Natural killer cell (primary cell): ENCODE measurements around the gene ZNF648. TPM values are rescaled to one million over a fixed set of nuclear protein-coding genes. Genes with fewer than 3 reads are reported as not detected.

Experiments
- ATAC-seq, 3 donors: fragments of 150-1000 bp in 2 of 3; fragments of 200-7000 bp in 1 of 3; cut with Tn5 transposase; 1 replicate in 1 of 3; 2 replicates in 2 of 3; pipeline ENCODE4 v1.10.0; 2021; ENCODE audit warnings: mild to moderate bottlenecking in 2 of 3, moderate library complexity in 2 of 3
- DNase-seq, 2 donors: peaks; one replicate each; pipeline versions ENCODE4 v3.0.0 to v3.0.0-alpha.2; 2013 to 2021; ENCODE audit warnings: mixed read lengths in 1 of 2
- H3K27ac ChIP-seq: one replicate; pipeline ENCODE4 v1.5.1; 2013; ENCODE audit warnings: mild to moderate bottlenecking, low read length
- H3K27me3 ChIP-seq: one replicate; pipeline ENCODE4 v1.6.1; 2013; ENCODE audit warnings: low read length; ENCODE audit not compliant: control insufficient read depth, insufficient read depth
- H3K36me3 ChIP-seq: one replicate; pipeline ENCODE4 v1.6.1; 2013; ENCODE audit warnings: low read length; ENCODE audit not compliant: control insufficient read depth, insufficient read depth
- H3K4me1 ChIP-seq: one replicate; pipeline ENCODE4 v1.6.1; 2013; ENCODE audit warnings: low read length; ENCODE audit not compliant: control insufficient read depth, insufficient read depth
- H3K4me3 ChIP-seq: one replicate; pipeline ENCODE4 v1.5.1; 2013; ENCODE audit warnings: low read length
- H3K9me3 ChIP-seq: one replicate; pipeline ENCODE4 v1.6.1; 2013; ENCODE audit warnings: low read length; ENCODE audit not compliant: control insufficient read depth, insufficient read depth
- H3K27ac Mint-ChIP-seq, 2 donors: one replicate each; pipeline ENCODE4 v1.8.0; 2022; ENCODE audit warnings: mild to moderate bottlenecking in 2 of 2, mixed read lengths in 2 of 2, moderate library complexity in 1 of 2
- H3K27me3 Mint-ChIP-seq, 2 donors: one replicate each; pipeline ENCODE4 v1.8.0; 2022; ENCODE audit warnings: low read depth in 2 of 2, mixed read lengths in 2 of 2
- H3K36me3 Mint-ChIP-seq: one replicate; pipeline ENCODE4 v1.8.0; 2022; ENCODE audit warnings: mixed read lengths
- H3K4me1 Mint-ChIP-seq, 2 donors: one replicate each; pipeline ENCODE4 v1.8.0; 2022; ENCODE audit warnings: mixed read lengths in 2 of 2
- H3K4me3 Mint-ChIP-seq: one replicate; pipeline ENCODE4 v1.8.0; 2022; ENCODE audit warnings: mild to moderate bottlenecking, moderate library complexity, mixed read lengths
- H3K9me3 Mint-ChIP-seq, 2 donors: one replicate each; pipeline ENCODE4 v1.8.0; 2022; ENCODE audit warnings: mixed read lengths in 2 of 2
- CTCF ChIP-seq: fragments of 200-600 bp; IDR thresholded peaks from one replicate; pipeline ENCODE4 v1.8.0; 2022; ENCODE audit warnings: antibody characterized with exemption
- WGBS: methylation state at CpG from one replicate; pipeline ENCODE4 v1.1.7; 2013; ENCODE audit warnings: missing lambda C conversion rate; ENCODE audit not compliant: insufficient coverage; 5-methylcytosine and 5-hydroxymethylcytosine counted together
- intact Hi-C: fragments of 100-400 bp; cut with micrococcal nuclease; formaldehyde crosslinking; loops from one replicate; pipeline ENCODE4 v1.14.2; 2022
- total RNA-seq, 4 donors: library from RNA; stranded (reverse); fragments of 120-200 nt in 1 of 4; gene quantifications; one replicate each; pipeline versions ENCODE4 v1.2.3 to v1.2.4, GENCODE V29; 2013 to 2022

Gene ZNF648
- total RNA-seq, 3 donors from 2014 or later (not counting 1 experiment from before 2014, with no cell fraction given): not detected

GRCh38 chr1:182066934-182067333, 5.4 kb upstream of the ZNF648 start:
- H3K27ac Mint-ChIP-seq: no peak overlapping the region
- H3K4me1 ChIP-seq: no peaks in the 10 kb centered on the region
- intact Hi-C loops: no loop called here
- H3K27me3 Mint-ChIP-seq: peaks cover 15 to 45% of the 10 kb centered on the region in 2 donors
- no peak overlapping the region for H3K27ac ChIP-seq
- peaks cover 0 to 7% of the 10 kb centered on the region in 2 donors for H3K4me1 Mint-ChIP-seq
- no peak for ATAC-seq
- 85% methylated on average over 4 of the region's 4 CpGs for WGBS
- no peaks in the 10 kb centered on the region for H3K36me3 Mint-ChIP-seq
- peaks cover 2% of the 10 kb centered on the region for H3K27me3 ChIP-seq
- no peaks in the 10 kb centered on the region for H3K9me3 Mint-ChIP-seq
- H3K36me3 ChIP-seq: no peaks in the 10 kb centered on the region
- no peak for DNase-seq
- H3K9me3 ChIP-seq: no peaks in the 10 kb centered on the region
- no peak for TF ChIP-seq CTCF
- no peak overlapping the region for H3K4me3 ChIP-seq
- no peak overlapping the region for H3K4me3 Mint-ChIP-seq

- ATAC-seq (no peak), DNase-seq (no peak)
- Mint-ChIP-seq H3K27me3 (peaks cover 19 to 61% of the 10 kb centered on the region in 2 donors), H3K4me1 (peaks cover 0 to 7% of the 10 kb centered on the region in 2 donors), H3K4me3 (no peak overlapping the region), H3K9me3 (no peaks in the 10 kb centered on the region), H3K36me3 (no peaks in the 10 kb centered on the region), H3K27ac (no peak overlapping the region)
- Histone ChIP-seq H3K9me3 (no peaks in the 10 kb centered on the region), H3K27me3 (no peaks in the 10 kb centered on the region), H3K4me1 (no peaks in the 10 kb centered on the region), H3K27ac (no peak overlapping the region), H3K4me3 (no peak overlapping the region), H3K36me3 (no peaks in the 10 kb centered on the region)
- WGBS: 93% methylated on average over 5 of the region's 5 CpGs
- intact Hi-C loops: no loop called here
- TF ChIP-seq CTCF: no peak
These were observed 3.8 kb upstream of the ZNF648 start for GRCh38 chr1:182065126-182065845.

GRCh38 chr1:182064611-182065010, 3.1 kb upstream of the ZNF648 start:
- Histone ChIP-seq H3K27me3 (no peaks in the 10 kb centered on the region), H3K4me1 (no peaks in the 10 kb centered on the region), H3K27ac (no peak overlapping the region), H3K4me3 (no peak overlapping the region), H3K36me3 (no peaks in the 10 kb centered on the region), H3K9me3 (no peaks in the 10 kb centered on the region)
- peaks cover 19 to 63% of the 10 kb centered on the region in 2 donors for H3K27me3 Mint-ChIP-seq
- DNase-seq (no peak), ATAC-seq (no peak)
- no peaks in the 10 kb centered on the region for H3K9me3 Mint-ChIP-seq
- no peaks in the 10 kb centered on the region for H3K36me3 Mint-ChIP-seq
- WGBS: 95% methylated on average over 3 of the region's 3 CpGs
- no peak overlapping the region for H3K4me3 Mint-ChIP-seq
- peaks cover 0 to 7% of the 10 kb centered on the region in 2 donors for H3K4me1 Mint-ChIP-seq
- intact Hi-C loops: no loop called here
- no peak overlapping the region for H3K27ac Mint-ChIP-seq
- TF ChIP-seq CTCF: no peak

DNA sequence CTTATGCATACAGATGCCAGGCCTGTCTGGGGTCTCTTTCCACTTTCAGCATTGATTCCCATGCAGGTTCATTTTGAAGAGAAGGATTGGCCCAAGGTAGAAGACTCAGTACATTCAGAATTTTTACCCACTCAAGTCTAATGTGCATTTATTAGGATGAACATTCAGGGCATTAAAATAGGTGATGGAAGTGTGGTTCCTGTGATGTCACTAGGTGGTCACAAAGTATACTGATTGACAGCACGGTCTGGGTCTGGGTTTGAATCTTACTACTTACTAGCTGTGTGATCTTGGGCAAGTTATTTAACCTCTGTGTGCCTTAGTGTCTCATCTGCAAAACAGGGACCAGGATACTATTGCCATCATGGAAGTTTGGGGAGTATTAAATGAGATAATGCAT, 711 bp upstream of the ZNF648 start:
- H3K27me3 Mint-ChIP-seq: peaks cover 18 to 56% of the 10 kb centered on the region in 2 donors
- ATAC-seq: no peak
- no peaks in the 10 kb centered on the region for H3K4me1 Mint-ChIP-seq

More for the DNA sequence above, 711 bp upstream of the ZNF648 start:
- H3K9me3 ChIP-seq: no peaks in the 10 kb centered on the region
- no peak for DNase-seq
- no peaks in the 10 kb centered on the region for H3K9me3 Mint-ChIP-seq
- no peaks in the 10 kb centered on the region for H3K36me3 Mint-ChIP-seq
- H3K4me3 ChIP-seq: no peak overlapping the region
- no peaks in the 10 kb centered on the region for H3K4me1 ChIP-seq
- no peak overlapping the region for H3K27ac ChIP-seq
- no peak overlapping the region for H3K4me3 Mint-ChIP-seq
- TF ChIP-seq CTCF: no peak
- 86% methylated on average over 1 of the region's 1 CpG for WGBS
- H3K27me3 ChIP-seq: no peaks in the 10 kb centered on the region
- intact Hi-C loops: no loop called here
- no peaks in the 10 kb centered on the region for H3K36me3 ChIP-seq
- H3K27ac Mint-ChIP-seq: no peak overlapping the region
